ENCODE data around the gene CBX3.
"Not testable (repeated sequence)": the region's sequence is repeated elsewhere in the genome, so short reads cannot be mapped to it uniquely, and the experiment has no call there.

Gene CBX3

GRCh38 chr7:26227987-26228386 lies 26.4 kb downstream of the CBX3 start:
- no peaks in the 10 kb centered on the region for H3K9me3 ChIP-seq (replicated peaks; ENCODE audit: low read length)
- H3K36me3 ChIP-seq (ENCODE audit: insufficient read depth, low read length) = no peaks in the 10 kb centered on the region
- no peak overlapping the region for H3K4me2 ChIP-seq (ENCODE audit: low read length)
- H3K9ac ChIP-seq (ENCODE audit: low read depth, low read length) = no peak overlapping the region
- no peaks in the 10 kb centered on the region for H3K4me1 ChIP-seq (ENCODE audit: control insufficient read depth, insufficient read depth, low read length)
- H3K4me3 ChIP-seq (ENCODE audit: low read length) = no peak overlapping the region
- H3K27me3 ChIP-seq (ENCODE audit: control insufficient read depth, insufficient read depth, low read length) = peaks cover 11% of the 10 kb centered on the region

GRCh38 chr7:26233902-26234511 lies 32.5 kb downstream of the CBX3 start:
- no peaks in the 10 kb centered on the region for H3K9me3 ChIP-seq (replicated peaks; ENCODE audit: low read length)
- H3K36me3 ChIP-seq (ENCODE audit: insufficient read depth, low read length) = no peaks in the 10 kb centered on the region
- peaks cover 17% of the 10 kb centered on the region for H3K27me3 ChIP-seq (ENCODE audit: control insufficient read depth, insufficient read depth, low read length)
- no peak overlapping the region for H3K4me3 ChIP-seq (ENCODE audit: low read length)
- no peak overlapping the region for H3K4me2 ChIP-seq (ENCODE audit: low read length)
- H3K4me1 ChIP-seq (ENCODE audit: control insufficient read depth, insufficient read depth, low read length) = no peaks in the 10 kb centered on the region
- no peak overlapping the region for H3K9ac ChIP-seq (ENCODE audit: low read depth, low read length)

- Histone ChIP-seq H3K36me3 (ENCODE audit: insufficient read depth, low read length) (no peaks in the 10 kb centered on the region), H3K27me3 (ENCODE audit: control insufficient read depth, insufficient read depth, low read length) (peaks cover 15% of the 10 kb centered on the region), H3K4me2 (ENCODE audit: low read length) (no peak overlapping the region), H3K9ac (ENCODE audit: low read depth, low read length) (no peak overlapping the region), H3K9me3 (replicated peaks; ENCODE audit: low read length) (no peaks in the 10 kb centered on the region), H3K4me1 (ENCODE audit: control insufficient read depth, insufficient read depth, low read length) (no peaks in the 10 kb centered on the region), H3K4me3 (ENCODE audit: low read length) (no peak overlapping the region)
Measured at GRCh38 chr7:26237035-26237807, 35.7 kb downstream of the CBX3 start.

GRCh38 chr7:26238032-26238431 lies 36.5 kb downstream of the CBX3 start:
- no peak overlapping the region for H3K4me2 ChIP-seq (ENCODE audit: low read length)
- no peaks in the 10 kb centered on the region for H3K4me1 ChIP-seq (ENCODE audit: control insufficient read depth, insufficient read depth, low read length)
- H3K4me3 ChIP-seq (ENCODE audit: low read length) = no peak overlapping the region
- peaks cover 15% of the 10 kb centered on the region for H3K27me3 ChIP-seq (ENCODE audit: control insufficient read depth, insufficient read depth, low read length)
- H3K9me3 ChIP-seq (replicated peaks; ENCODE audit: low read length) = no peaks in the 10 kb centered on the region
- no peaks in the 10 kb centered on the region for H3K36me3 ChIP-seq (ENCODE audit: insufficient read depth, low read length)
- H3K9ac ChIP-seq (ENCODE audit: low read depth, low read length) = no peak overlapping the region

- H3K27me3 ChIP-seq (ENCODE audit: control insufficient read depth, insufficient read depth, low read length) = no peaks in the 10 kb centered on the region
- H3K9me3 ChIP-seq (replicated peaks; ENCODE audit: low read length) = no peaks in the 10 kb centered on the region
- no peak overlapping the region for H3K4me2 ChIP-seq (ENCODE audit: low read length)
- H3K9ac ChIP-seq (ENCODE audit: low read depth, low read length) = no peak overlapping the region
- no peaks in the 10 kb centered on the region for H3K4me1 ChIP-seq (ENCODE audit: control insufficient read depth, insufficient read depth, low read length)
- H3K36me3 ChIP-seq (ENCODE audit: insufficient read depth, low read length) = no peaks in the 10 kb centered on the region
- H3K4me3 ChIP-seq (ENCODE audit: low read length) = no peak overlapping the region
Measured at GRCh38 chr7:26245150-26245549, 43.6 kb downstream of the CBX3 start.

- Histone ChIP-seq H3K27me3 (ENCODE audit: control insufficient read depth, insufficient read depth, low read length) (no peaks in the 10 kb centered on the region), H3K4me2 (ENCODE audit: low read length) (no peak overlapping the region), H3K9me3 (replicated peaks; ENCODE audit: low read length) (no peaks in the 10 kb centered on the region), H3K36me3 (ENCODE audit: insufficient read depth, low read length) (no peaks in the 10 kb centered on the region), H3K4me1 (ENCODE audit: control insufficient read depth, insufficient read depth, low read length) (no peaks in the 10 kb centered on the region), H3K4me3 (ENCODE audit: low read length) (no peak overlapping the region), H3K9ac (ENCODE audit: low read depth, low read length) (no peak overlapping the region)
Measured at GRCh38 chr7:26250239-26250638, 48.7 kb downstream of the CBX3 start.

DNA sequence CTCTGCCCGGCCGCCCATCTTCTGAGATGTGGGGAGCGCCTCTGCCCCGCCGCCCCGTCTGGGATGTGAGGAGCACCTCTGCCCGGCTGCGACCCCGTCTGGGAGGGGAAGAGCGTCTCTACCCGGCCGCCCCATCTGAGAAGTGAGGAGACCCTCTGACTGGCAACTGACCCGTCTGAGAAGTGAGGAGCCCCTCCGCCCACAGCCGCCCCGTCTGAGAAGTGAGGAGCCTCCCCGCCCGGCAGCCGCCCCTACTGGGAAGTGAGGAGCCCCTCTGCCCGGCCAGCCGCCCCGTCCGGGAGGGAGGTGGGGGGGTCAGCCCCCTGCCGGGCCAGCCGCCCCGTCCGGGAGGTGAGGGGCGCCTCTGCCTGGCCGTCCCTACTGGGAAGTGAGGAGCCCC lies 60.3 kb downstream of the CBX3 start:
- not testable (repeated sequence) for H3K4me1 ChIP-seq (ENCODE audit: control insufficient read depth, insufficient read depth, low read length); H3K9ac ChIP-seq (ENCODE audit: low read depth, low read length); H3K9me3 ChIP-seq (replicated peaks; ENCODE audit: low read length); H3K36me3 ChIP-seq (ENCODE audit: insufficient read depth, low read length); H3K4me3 ChIP-seq (ENCODE audit: low read length); H3K27me3 ChIP-seq (ENCODE audit: control insufficient read depth, insufficient read depth, low read length); H3K4me2 ChIP-seq (ENCODE audit: low read length)
